ENCODE results near the gene MXRA8. TPM values are rescaled to one million over a fixed set of nuclear protein-coding genes. Genes with fewer than 3 reads are reported as not detected.

Gene MXRA8
- total RNA-seq, 1 donor from 2014 or later = 20.2 TPM

- Histone ChIP-seq H3K9me3 (replicated peaks) (no peaks in the 10 kb centered on the region), H3K4me3 (no peak overlapping the region), H3K4me1 (peaks cover 63% of the 10 kb centered on the region), H3K27me3 (ENCODE audit: low read depth) (no peaks in the 10 kb centered on the region), H3K36me3 (peaks cover 30% of the 10 kb centered on the region), H3K27ac (replicated peaks) (no peak overlapping the region)
- DNase-seq = no peak
- intact Hi-C loops (cut with micrococcal nuclease) = no loop called here
- TF ChIP-seq, protein P1, sequence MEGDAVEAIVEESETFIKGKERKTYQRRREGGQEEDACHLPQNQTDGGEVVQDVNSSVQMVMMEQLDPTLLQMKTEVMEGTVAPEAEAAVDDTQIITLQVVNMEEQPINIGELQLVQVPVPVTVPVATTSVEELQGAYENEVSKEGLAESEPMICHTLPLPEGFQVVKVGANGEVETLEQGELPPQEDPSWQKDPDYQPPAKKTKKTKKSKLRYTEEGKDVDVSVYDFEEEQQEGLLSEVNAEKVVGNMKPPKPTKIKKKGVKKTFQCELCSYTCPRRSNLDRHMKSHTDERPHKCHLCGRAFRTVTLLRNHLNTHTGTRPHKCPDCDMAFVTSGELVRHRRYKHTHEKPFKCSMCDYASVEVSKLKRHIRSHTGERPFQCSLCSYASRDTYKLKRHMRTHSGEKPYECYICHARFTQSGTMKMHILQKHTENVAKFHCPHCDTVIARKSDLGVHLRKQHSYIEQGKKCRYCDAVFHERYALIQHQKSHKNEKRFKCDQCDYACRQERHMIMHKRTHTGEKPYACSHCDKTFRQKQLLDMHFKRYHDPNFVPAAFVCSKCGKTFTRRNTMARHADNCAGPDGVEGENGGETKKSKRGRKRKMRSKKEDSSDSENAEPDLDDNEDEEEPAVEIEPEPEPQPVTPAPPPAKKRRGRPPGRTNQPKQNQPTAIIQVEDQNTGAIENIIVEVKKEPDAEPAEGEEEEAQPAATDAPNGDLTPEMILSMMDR (IDR thresholded peaks at IDR 0.05; ENCODE audit: borderline replicate concordance) = no peak
Measured at GRCh38 chr1:1329304-1330210, 28.8 kb downstream of the MXRA8 start.

DNA sequence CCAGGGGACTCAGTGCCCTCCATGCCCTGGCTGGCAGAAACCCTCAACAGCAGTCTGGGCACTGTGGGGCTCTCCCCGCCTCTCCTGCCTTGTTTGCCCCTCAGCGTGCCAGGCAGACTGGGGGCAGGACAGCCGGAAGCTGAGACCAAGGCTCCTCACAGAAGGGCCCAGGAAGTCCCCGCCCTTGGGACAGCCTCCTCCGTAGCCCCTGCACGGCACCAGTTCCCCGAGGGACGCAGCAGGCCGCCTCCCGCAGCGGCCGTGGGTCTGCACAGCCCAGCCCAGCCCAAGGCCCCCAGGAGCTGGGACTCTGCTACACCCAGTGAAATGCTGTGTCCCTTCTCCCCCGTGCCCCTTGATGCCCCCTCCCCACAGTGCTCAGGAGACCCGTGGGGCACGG, 30.1 kb downstream of the MXRA8 start:
- Histone ChIP-seq H3K4me1 (peaks cover 72% of the 10 kb centered on the region), H3K27me3 (ENCODE audit: low read depth) (no peaks in the 10 kb centered on the region), H3K27ac (replicated peaks) (no peak overlapping the region), H3K36me3 (peaks cover 30% of the 10 kb centered on the region), H3K9me3 (replicated peaks) (no peaks in the 10 kb centered on the region), H3K4me3 (no peak overlapping the region)
- TF ChIP-seq, protein P1 (IDR thresholded peaks at IDR 0.05; ENCODE audit: borderline replicate concordance) = no peak
- intact Hi-C loops (cut with micrococcal nuclease) = no loop called here
- DNase-seq = no peak

DNA sequence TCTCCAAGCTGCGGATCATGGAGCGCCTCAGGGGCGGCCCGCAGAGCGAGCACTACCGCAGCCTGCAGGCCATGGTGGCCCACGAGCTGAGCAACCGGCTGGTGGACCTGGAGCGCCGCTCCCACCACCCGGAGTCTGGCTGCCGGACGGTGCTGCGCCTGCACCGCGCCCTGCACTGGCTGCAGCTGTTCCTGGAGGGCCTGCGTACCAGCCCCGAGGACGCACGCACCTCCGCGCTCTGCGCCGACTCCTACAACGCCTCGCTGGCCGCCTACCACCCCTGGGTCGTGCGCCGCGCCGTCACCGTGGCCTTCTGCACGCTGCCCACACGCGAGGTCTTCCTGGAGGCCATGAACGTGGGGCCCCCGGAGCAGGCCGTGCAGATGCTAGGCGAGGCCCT, 31.1 kb downstream of the MXRA8 start:
- TF ChIP-seq, protein P1 (IDR thresholded peaks at IDR 0.05; ENCODE audit: borderline replicate concordance) = no peak
- Histone ChIP-seq H3K27ac (replicated peaks) (no peak overlapping the region), H3K9me3 (replicated peaks) (no peaks in the 10 kb centered on the region), H3K27me3 (ENCODE audit: low read depth) (no peaks in the 10 kb centered on the region), H3K36me3 (peaks cover 30% of the 10 kb centered on the region), H3K4me1 (peaks cover 79% of the 10 kb centered on the region), H3K4me3 (peak overlapping the region; percentile 89)
- intact Hi-C loops (cut with micrococcal nuclease) = no loop called here
- no peak for DNase-seq

DNA sequence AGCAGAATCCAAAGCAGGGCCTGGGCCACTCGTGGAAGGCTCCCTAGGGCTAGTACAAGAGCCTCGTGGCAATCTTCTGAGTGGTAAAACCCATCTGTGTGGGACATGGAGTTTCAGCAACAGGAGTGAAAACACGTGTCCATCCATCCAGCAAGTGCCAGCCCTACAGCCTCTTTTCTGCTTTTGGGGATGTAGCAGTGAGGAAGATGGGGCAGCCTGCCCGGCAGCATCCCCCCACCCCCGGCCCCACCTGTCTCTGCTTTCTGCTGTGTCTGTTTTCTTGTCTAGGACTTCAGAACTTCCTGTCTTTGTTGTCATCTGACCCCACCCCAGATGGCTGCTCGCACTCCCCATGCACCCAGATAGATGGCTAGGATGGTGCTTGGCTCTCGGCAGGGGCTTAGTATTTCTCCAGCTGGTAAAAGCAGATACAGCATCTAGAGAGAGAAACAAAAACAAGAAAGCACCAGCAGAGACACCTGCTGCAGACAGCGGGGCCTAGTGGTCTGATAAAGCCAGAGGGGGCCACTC, 32.2 kb downstream of the MXRA8 start:
- Histone ChIP-seq H3K4me1 (peaks cover 86% of the 10 kb centered on the region), H3K27me3 (ENCODE audit: low read depth) (no peaks in the 10 kb centered on the region), H3K9me3 (replicated peaks) (no peaks in the 10 kb centered on the region), H3K36me3 (peaks cover 30% of the 10 kb centered on the region), H3K4me3 (peak overlapping the region; percentile 89), H3K27ac (replicated peaks) (peak overlapping the region; percentile 98)
- intact Hi-C loops (cut with micrococcal nuclease) = no loop called here
- DNase-seq = no peak
- TF ChIP-seq, protein P1 (IDR thresholded peaks at IDR 0.05; ENCODE audit: borderline replicate concordance) = no peak

DNA sequence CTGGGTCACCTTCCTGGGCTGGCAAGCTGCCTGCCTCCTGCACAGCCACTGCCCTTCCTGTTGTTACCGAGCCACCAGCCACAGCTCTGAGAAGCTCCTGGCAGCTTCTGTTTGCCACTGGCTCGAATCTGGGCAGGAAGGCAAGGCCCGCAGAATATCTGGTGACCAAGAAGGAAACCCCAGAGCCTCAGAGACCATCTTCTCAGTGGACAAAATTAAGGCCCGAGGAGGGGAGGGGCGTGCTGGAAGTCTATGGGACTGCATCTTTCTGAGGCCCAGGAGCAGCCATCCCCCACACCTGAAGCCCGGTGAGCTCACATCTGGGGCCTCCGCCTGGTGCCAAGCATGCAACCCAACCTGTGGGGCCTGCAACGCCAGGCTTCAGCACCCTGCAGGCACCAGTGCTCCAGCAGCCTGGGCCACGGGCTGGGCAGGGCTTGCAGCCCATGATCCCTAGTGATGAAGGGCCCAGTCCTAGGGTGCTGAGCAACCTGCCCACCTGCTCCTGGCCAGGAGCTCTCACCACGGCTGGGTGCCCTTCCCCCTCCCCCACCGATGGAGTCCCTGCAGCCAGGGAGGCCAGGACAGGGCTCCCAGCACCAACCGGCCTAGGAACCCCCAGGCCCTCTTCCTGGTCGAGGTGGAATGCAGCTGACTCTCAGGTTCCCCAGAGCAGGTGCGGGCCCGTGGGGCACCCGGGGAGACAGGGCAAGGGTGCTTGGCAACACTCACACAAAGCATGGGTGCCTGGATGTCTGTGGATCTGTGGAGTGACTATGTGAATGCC, 32.9 kb downstream of the MXRA8 start:
- Histone ChIP-seq H3K27me3 (ENCODE audit: low read depth) (no peaks in the 10 kb centered on the region), H3K27ac (replicated peaks) (peak overlapping the region; percentile 98), H3K9me3 (replicated peaks) (no peaks in the 10 kb centered on the region), H3K36me3 (peaks cover 34% of the 10 kb centered on the region), H3K4me1 (peaks cover 86% of the 10 kb centered on the region), H3K4me3 (peak overlapping the region; percentile 89)
- peak; percentile 75 for DNase-seq
- intact Hi-C loops (cut with micrococcal nuclease) = no loop called here
- TF ChIP-seq, protein P1 (IDR thresholded peaks at IDR 0.05; ENCODE audit: borderline replicate concordance) = no peak
